Activated T-helper 1 cell treated with anti-CD3 and anti-CD28 coated beads, Interleukin-12 subunit alpha, Interleukin-12 subunit beta, Interleukin-2, Interleukin-4 antibody, amounts not matched to agents 30 ng/mL and 10 ng/mL and 1 ng/mL, durations not matched to agents 14 hours and 24 hours and 36 hours (primary cell): ENCODE results near the gene ATXN7. TPM values are rescaled to one million over a fixed set of nuclear protein-coding genes. Genes with fewer than 3 reads are reported as not detected.

ENCODE experiments used
- DNase-seq: peaks from one replicate; pipeline ENCODE4 v3.0.0; 2021; ENCODE audit warnings: low spot score
- H3K27ac Mint-ChIP-seq: one replicate; pipeline ENCODE4 v1.8.0; 2021; ENCODE audit warnings: mild to moderate bottlenecking, mixed read lengths
- H3K27me3 Mint-ChIP-seq: one replicate; pipeline ENCODE4 v1.8.0; 2022; ENCODE audit warnings: mild to moderate bottlenecking, moderate library complexity, mixed read lengths; ENCODE audit not compliant: insufficient read depth
- H3K36me3 Mint-ChIP-seq: one replicate; pipeline ENCODE4 v1.8.0; 2021; ENCODE audit warnings: low read depth, mixed read lengths
- H3K4me1 Mint-ChIP-seq: one replicate; pipeline ENCODE4 v1.8.0; 2021; ENCODE audit warnings: low read depth, mixed read lengths
- H3K4me3 Mint-ChIP-seq: one replicate; pipeline ENCODE4 v1.8.0; 2021; ENCODE audit warnings: mild to moderate bottlenecking, moderate library complexity, mixed read lengths
- H3K9me3 Mint-ChIP-seq: one replicate; pipeline ENCODE4 v1.8.0; 2021; ENCODE audit warnings: mixed read lengths
- intact Hi-C: fragments of 100-400 bp; cut with micrococcal nuclease; formaldehyde crosslinking; loops from one replicate; pipeline ENCODE4 v1.15.1; 2024
- total RNA-seq: library from RNA; stranded (reverse); gene quantifications from 2 replicates; pipeline ENCODE4 v1.2.3, GENCODE V29; 2022

ATXN7 gene
- total RNA-seq, 1 donor from 2014 or later: 48.2 TPM

DNA sequence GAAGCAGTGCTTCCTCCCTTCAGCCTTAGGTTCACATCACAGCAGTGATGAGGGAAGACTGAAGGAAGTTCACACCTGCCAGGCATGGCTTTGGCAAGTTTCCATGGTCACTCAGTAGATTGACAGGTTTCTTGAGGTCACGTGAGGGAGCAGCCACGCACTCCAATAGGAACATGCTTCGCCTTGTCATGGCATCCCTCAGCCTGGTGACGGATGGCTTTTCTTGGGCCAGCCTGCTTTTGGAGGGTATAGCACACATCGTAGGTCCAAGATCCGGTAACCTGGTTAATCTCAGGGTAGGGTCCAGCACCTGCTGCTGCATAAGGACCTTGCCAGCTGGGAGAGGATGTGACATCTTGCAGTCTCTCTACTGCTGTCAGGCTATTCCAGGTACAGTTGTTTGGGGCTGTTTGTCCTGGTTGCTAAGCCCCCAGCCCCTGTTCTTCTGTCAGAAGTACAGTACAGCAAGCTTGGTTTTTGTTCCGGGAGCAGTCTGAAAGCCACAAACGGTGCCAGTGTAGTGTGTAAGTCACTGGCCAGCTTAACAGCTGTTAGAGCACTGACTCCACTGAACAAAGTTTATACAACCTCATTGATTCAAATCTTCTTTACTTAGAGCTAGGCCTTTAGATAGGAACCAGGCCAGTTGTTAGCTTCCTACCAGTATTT, 117.3 kb downstream of the ATXN7 start:
- Mint-ChIP-seq H3K36me3 (peaks cover 42% of the 10 kb centered on the region), H3K9me3 (no peaks in the 10 kb centered on the region)
- intact Hi-C loops: no loop called here

DNA sequence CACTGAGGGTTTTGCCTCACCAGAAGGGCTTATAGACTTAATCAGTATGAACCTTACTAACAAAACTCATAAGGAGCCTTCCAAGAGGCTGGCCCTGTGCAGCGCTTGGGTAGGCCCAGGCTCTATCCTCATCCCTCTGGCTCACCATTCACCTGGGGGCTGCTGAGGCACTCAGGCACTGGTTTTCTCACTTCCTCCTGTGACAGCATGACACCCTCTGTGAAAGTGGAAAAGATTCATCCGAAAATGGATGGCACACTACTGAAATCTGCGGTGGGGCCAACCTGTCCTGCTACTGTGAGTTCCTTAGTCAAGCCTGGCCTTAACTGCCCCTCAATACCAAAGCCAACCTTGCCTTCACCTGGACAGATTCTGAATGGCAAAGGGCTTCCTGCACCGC, 118.3 kb downstream of the ATXN7 start:
- Mint-ChIP-seq H3K4me3 (no peak overlapping the region), H3K4me1 (peaks cover 70% of the 10 kb centered on the region), H3K27me3 (no peaks in the 10 kb centered on the region), H3K27ac (peak overlapping the region; percentile 10), H3K9me3 (no peaks in the 10 kb centered on the region), H3K36me3 (peaks cover 46% of the 10 kb centered on the region)
- DNase-seq: no peak
- intact Hi-C loops: no loop called here

More for the DNA sequence above, 117.3 kb downstream of the ATXN7 start:
- no peak overlapping the region for H3K4me3 Mint-ChIP-seq
- DNase-seq: no peak
- no peaks in the 10 kb centered on the region for H3K27me3 Mint-ChIP-seq
- no peak overlapping the region for H3K27ac Mint-ChIP-seq
- peaks cover 75% of the 10 kb centered on the region for H3K4me1 Mint-ChIP-seq

DNA sequence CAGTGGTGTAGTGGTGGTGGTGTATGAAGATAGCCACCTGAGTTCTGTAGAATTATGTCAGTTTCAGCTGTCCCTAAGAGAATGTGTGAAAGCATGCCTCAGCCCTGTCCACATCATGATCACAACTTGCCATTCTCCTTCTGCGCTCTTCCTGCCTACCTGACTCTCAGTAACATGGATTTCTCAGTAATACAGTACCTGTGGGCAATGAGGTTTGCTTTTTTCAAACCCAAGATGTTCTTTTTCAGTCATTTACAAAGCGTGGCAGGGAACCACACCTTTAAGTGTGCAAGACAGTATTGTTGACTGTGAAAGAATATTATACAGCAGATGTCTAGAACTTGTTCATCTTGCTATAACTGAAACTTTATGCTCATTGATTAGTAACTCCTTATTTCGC, 120.7 kb downstream of the ATXN7 start:
- H3K9me3 Mint-ChIP-seq: no peaks in the 10 kb centered on the region
- H3K4me3 Mint-ChIP-seq: no peak overlapping the region
- peak overlapping the region; percentile 67 for H3K27ac Mint-ChIP-seq
- peaks cover 51% of the 10 kb centered on the region for H3K4me1 Mint-ChIP-seq
- H3K27me3 Mint-ChIP-seq: no peaks in the 10 kb centered on the region
- H3K36me3 Mint-ChIP-seq: peaks cover 60% of the 10 kb centered on the region
- no peak for DNase-seq
- intact Hi-C loops: no loop called here

DNA sequence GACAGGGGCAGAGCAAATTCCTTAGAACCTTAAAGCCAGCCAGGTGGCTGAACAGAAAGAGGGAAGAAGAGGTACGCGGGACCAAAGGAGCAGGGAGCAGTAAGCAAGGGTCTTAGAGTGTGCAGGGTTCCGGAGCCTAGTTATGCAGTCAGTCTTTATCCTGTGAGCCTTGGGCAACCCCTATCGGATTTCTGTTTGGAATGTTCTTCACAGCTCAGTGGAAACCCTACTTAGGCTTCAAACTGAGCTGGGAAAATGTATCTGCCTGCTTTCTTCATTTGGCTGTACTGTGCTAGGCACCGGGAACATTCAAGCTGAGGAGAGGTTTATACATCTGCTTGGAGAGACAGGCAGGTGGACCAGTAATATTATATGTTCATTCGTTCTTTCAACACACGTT, 122.5 kb downstream of the ATXN7 start:
- no peak overlapping the region for H3K4me3 Mint-ChIP-seq
- no peaks in the 10 kb centered on the region for H3K27me3 Mint-ChIP-seq
- intact Hi-C loops: no loop called here
- H3K36me3 Mint-ChIP-seq: peaks cover 58% of the 10 kb centered on the region
- peaks cover 41% of the 10 kb centered on the region for H3K4me1 Mint-ChIP-seq
- no peak for DNase-seq
- peak overlapping the region; percentile 50 for H3K27ac Mint-ChIP-seq
- H3K9me3 Mint-ChIP-seq: no peaks in the 10 kb centered on the region

GRCh38 chr3:63986831-63987230, 123.2 kb downstream of the ATXN7 start:
- Mint-ChIP-seq H3K9me3 (no peaks in the 10 kb centered on the region), H3K27ac (peak overlapping the region; percentile 3), H3K4me1 (peaks cover 44% of the 10 kb centered on the region), H3K4me3 (no peak overlapping the region), H3K27me3 (no peaks in the 10 kb centered on the region), H3K36me3 (peaks cover 57% of the 10 kb centered on the region)
- intact Hi-C loops: no loop called here
- DNase-seq: no peak

GRCh38 chr3:63988943-63989342, 125.3 kb downstream of the ATXN7 start:
- no peak for DNase-seq
- no peak overlapping the region for H3K4me3 Mint-ChIP-seq
- H3K9me3 Mint-ChIP-seq: no peaks in the 10 kb centered on the region
- peaks cover 48% of the 10 kb centered on the region for H3K4me1 Mint-ChIP-seq
- H3K27ac Mint-ChIP-seq: no peak overlapping the region
- intact Hi-C loops: no loop called here
- no peaks in the 10 kb centered on the region for H3K27me3 Mint-ChIP-seq
- H3K36me3 Mint-ChIP-seq: peaks cover 58% of the 10 kb centered on the region

- intact Hi-C loops: loop anchor here (5.0 to 10.0 kb wide), 2 partner anchors 38 to 635 kb away; no protein-coding TSS in a partner anchor
- no peak overlapping the region for H3K27ac Mint-ChIP-seq
- H3K36me3 Mint-ChIP-seq: peaks cover 57% of the 10 kb centered on the region
- peaks cover 47% of the 10 kb centered on the region for H3K4me1 Mint-ChIP-seq
- H3K9me3 Mint-ChIP-seq: no peaks in the 10 kb centered on the region
- H3K4me3 Mint-ChIP-seq: no peak overlapping the region
- no peaks in the 10 kb centered on the region for H3K27me3 Mint-ChIP-seq
- no peak for DNase-seq
These were observed 126.5 kb downstream of the ATXN7 start for GRCh38 chr3:63990204-63990603.

DNA sequence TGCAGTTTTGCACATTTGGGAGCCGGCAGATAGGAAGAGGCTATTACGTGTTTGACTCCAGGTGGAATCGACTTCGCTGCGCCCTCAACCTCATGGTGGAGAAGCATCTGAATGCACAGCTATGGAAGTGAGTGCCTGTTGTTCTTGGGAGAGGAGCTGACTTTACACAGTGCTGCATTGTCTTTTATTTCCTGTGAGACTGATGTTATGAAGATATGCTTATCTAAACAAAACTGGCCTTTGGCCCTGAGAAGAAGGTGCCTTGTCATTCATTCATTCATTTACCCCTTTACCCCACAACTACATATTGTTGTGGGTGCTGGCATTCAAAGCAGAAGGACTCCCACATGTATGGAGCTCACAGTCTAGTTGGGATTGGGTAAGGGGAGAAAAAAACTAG, 127.1 kb downstream of the ATXN7 start:
- Mint-ChIP-seq H3K27ac (no peak overlapping the region), H3K36me3 (peaks cover 58% of the 10 kb centered on the region), H3K4me3 (no peak overlapping the region), H3K9me3 (no peaks in the 10 kb centered on the region), H3K27me3 (no peaks in the 10 kb centered on the region), H3K4me1 (peaks cover 42% of the 10 kb centered on the region)
- no peak for DNase-seq
- intact Hi-C loops: loop anchor here (5.0 to 10.0 kb wide), 2 partner anchors 38 to 636 kb away; no protein-coding TSS in a partner anchor

DNA sequence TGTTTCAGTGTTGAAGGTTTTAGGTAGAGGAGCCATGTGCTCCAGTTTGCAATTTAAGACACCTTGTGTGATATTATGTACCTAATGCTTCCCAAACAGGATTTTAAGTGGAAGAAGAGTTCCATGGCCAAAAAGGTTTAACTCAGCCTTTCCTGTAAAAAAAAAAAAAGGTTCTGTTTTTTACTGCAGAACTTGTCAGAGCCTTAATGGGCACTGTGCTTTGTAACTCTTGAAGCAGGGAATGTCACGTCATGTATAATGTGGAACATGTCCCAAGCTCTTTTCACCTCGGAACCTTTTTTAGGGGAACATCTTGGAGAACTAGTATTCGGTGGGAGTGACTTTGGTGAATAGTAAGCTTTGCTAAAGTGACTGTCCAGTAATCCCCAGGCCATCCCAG, 128.0 kb downstream of the ATXN7 start:
- no peaks in the 10 kb centered on the region for H3K9me3 Mint-ChIP-seq
- intact Hi-C loops: loop anchor here (5.0 to 10.0 kb wide), 2 partner anchors 39 to 637 kb away; no protein-coding TSS in a partner anchor
- no peak overlapping the region for H3K27ac Mint-ChIP-seq
- DNase-seq: no peak
- peaks cover 37% of the 10 kb centered on the region for H3K4me1 Mint-ChIP-seq
- H3K36me3 Mint-ChIP-seq: peaks cover 59% of the 10 kb centered on the region
- no peak overlapping the region for H3K4me3 Mint-ChIP-seq
- H3K27me3 Mint-ChIP-seq: no peaks in the 10 kb centered on the region

- Mint-ChIP-seq H3K9me3 (no peaks in the 10 kb centered on the region), H3K4me1 (peaks cover 30% of the 10 kb centered on the region), H3K36me3 (peaks cover 54% of the 10 kb centered on the region), H3K27me3 (no peaks in the 10 kb centered on the region), H3K27ac (peak overlapping the region; percentile 36), H3K4me3 (no peak overlapping the region)
- no peak for DNase-seq
- intact Hi-C loops: loop anchor here (1.0 to 10.0 kb wide), 5 partner anchors 30 to 638 kb away; no protein-coding TSS in a partner anchor
These were observed 129.0 kb downstream of the ATXN7 start for GRCh38 chr3:63992516-63993209.

- peak overlapping the region; percentile 35 for H3K27ac Mint-ChIP-seq
- no peak overlapping the region for H3K4me3 Mint-ChIP-seq
- no peaks in the 10 kb centered on the region for H3K9me3 Mint-ChIP-seq
- peaks cover 30% of the 10 kb centered on the region for H3K4me1 Mint-ChIP-seq
- H3K27me3 Mint-ChIP-seq: no peaks in the 10 kb centered on the region
- peak; percentile 32 for DNase-seq
- intact Hi-C loops: loop anchor here (1.0 to 10.0 kb wide), 5 partner anchors 31 to 639 kb away; no protein-coding TSS in a partner anchor
- peaks cover 55% of the 10 kb centered on the region for H3K36me3 Mint-ChIP-seq
These were observed 130.0 kb downstream of the ATXN7 start for GRCh38 chr3:63993653-63994079.

GRCh38 chr3:63995086-63995485, 131.4 kb downstream of the ATXN7 start:
- H3K27ac Mint-ChIP-seq: peak overlapping the region; percentile 63
- no peaks in the 10 kb centered on the region for H3K27me3 Mint-ChIP-seq
- peaks cover 53% of the 10 kb centered on the region for H3K36me3 Mint-ChIP-seq
- no peak overlapping the region for H3K4me3 Mint-ChIP-seq
- no peaks in the 10 kb centered on the region for H3K9me3 Mint-ChIP-seq
- H3K4me1 Mint-ChIP-seq: peaks cover 30% of the 10 kb centered on the region
- DNase-seq: no peak
- intact Hi-C loops: loop anchor here (10.0 kb wide), 1 partner anchor 640 kb away; no protein-coding TSS in a partner anchor
